ENCODE data around the gene TMEM231.

DNA sequence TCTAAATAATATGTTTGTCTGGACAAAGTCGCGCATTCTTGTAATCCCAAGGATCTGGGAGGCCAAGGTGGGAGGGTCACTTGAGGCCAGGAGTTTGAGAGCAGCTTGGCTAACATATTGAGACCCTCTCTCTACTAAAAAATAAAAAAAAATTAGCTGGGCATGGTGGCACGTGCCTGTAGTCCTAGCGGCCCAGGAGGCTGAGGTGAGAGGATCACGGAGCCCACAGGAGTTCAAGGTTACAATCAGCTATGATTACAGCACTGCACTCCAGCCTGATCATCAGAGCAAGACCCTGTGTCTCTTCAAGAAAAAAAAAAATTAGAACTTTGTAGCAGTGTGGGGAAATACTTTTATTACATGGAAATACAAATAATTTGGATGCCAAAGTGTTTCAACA, 54.7 kb downstream of the TMEM231 start:
- TF ChIP-seq CTCF (IDR thresholded peaks at IDR 0.05) (no peak), EP300 (IDR thresholded peaks at IDR 0.05; ENCODE audit: low read depth) (no peak), POLR2A (IDR thresholded peaks at IDR 0.05) (no peak), POLR2AphosphoS5 (IDR thresholded peaks at IDR 0.05) (no peak)

Data from transverse colon (tissue), 4 donors.